PFSK-1 (cell line): Measurements from ENCODE around the gene SARS1.
A peak's percentile ranks its signal among the peaks of the same experiment; 100 is the strongest.

Experiments used
- FOXP2 ChIP-seq: optimal IDR thresholded peaks from 2 replicates; pipeline ENCODE3; 2011; ENCODE audit warnings: borderline replicate concordance, control low read depth, inconsistent platforms; ENCODE audit not compliant: insufficient read depth; ENCODE audit errors: extremely low read length, extremely low read depth
- POLR2AphosphoS5 ChIP-seq: IDR thresholded peaks from 2 replicates; pipeline ENCODE4 v1.6.1; 2012; ENCODE audit warnings: low read depth, mild to moderate bottlenecking, control low read depth, low read length, moderate library complexity
- SIN3A ChIP-seq: IDR thresholded peaks from 2 replicates; pipeline ENCODE4 v1.6.1; 2012; ENCODE audit warnings: mild to moderate bottlenecking, low read length, moderate library complexity, borderline replicate concordance; ENCODE audit not compliant: insufficient read depth
- TAF1 ChIP-seq: IDR thresholded peaks from 2 replicates; pipeline ENCODE4 v1.6.1; 2012; ENCODE audit warnings: low read length, control low read depth, borderline replicate concordance; ENCODE audit not compliant: insufficient read depth
- TF ChIP-seq, protein P1 (sequence below), 2 experiments: IDR thresholded peaks; 2 replicates each; pipeline versions ENCODE4 v1.6.1 to v1.8.0; 2011 to 2012; ENCODE audit warnings: low read depth in 2 of 2, low read length in 2 of 2, control low read depth in 1 of 2, inconsistent platforms in 1 of 2, mild to moderate bottlenecking in 1 of 2, moderate library complexity in 1 of 2; ENCODE audit not compliant: insufficient read depth in 1 of 2

SARS1 gene

DNA sequence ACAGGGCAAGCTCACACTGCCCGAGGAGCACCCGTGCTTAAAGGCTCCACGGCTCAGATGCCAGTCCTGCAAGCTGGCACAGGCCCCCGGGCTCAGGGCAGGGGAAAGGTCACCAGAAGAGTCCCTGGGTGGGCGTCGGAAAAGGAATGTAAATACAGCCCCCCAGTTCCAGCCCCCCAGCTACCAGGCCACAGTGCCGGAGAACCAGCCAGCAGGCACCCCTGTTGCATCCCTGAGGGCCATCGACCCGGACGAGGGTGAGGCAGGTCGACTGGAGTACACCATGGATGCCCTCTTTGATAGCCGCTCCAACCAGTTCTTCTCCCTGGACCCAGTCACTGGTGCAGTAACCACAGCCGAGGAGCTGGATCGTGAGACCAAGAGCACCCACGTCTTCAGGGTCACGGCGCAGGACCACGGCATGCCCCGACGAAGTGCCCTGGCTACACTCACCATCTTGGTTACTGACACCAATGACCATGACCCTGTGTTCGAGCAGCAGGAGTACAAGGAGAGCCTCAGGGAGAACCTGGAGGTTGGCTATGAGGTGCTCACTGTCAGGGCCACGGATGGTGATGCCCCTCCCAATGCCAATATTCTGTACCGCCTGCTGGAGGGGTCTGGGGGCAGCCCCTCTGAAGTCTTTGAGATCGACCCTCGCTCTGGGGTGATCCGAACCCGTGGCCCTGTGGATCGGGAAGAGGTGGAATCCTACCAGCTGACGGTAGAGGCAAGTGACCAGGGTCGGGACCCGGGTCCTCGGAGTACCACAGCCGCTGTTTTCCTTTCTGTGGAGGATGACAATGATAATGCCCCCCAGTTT lies 36.9 kb downstream of the SARS1 start:
- TF ChIP-seq POLR2AphosphoS5 (no peak), TAF1 (no peak), SIN3A (no peak)
- TF ChIP-seq, protein P1, sequence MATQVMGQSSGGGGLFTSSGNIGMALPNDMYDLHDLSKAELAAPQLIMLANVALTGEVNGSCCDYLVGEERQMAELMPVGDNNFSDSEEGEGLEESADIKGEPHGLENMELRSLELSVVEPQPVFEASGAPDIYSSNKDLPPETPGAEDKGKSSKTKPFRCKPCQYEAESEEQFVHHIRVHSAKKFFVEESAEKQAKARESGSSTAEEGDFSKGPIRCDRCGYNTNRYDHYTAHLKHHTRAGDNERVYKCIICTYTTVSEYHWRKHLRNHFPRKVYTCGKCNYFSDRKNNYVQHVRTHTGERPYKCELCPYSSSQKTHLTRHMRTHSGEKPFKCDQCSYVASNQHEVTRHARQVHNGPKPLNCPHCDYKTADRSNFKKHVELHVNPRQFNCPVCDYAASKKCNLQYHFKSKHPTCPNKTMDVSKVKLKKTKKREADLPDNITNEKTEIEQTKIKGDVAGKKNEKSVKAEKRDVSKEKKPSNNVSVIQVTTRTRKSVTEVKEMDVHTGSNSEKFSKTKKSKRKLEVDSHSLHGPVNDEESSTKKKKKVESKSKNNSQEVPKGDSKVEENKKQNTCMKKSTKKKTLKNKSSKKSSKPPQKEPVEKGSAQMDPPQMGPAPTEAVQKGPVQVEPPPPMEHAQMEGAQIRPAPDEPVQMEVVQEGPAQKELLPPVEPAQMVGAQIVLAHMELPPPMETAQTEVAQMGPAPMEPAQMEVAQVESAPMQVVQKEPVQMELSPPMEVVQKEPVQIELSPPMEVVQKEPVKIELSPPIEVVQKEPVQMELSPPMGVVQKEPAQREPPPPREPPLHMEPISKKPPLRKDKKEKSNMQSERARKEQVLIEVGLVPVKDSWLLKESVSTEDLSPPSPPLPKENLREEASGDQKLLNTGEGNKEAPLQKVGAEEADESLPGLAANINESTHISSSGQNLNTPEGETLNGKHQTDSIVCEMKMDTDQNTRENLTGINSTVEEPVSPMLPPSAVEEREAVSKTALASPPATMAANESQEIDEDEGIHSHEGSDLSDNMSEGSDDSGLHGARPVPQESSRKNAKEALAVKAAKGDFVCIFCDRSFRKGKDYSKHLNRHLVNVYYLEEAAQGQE (IDR thresholded peaks at IDR 0.05; ENCODE audit: insufficient read depth in 1 of 2, low read depth in 2 of 2, low read length in 2 of 2): no peak

GRCh38 chr1:109251277-109252166 lies 37.8 kb downstream of the SARS1 start:
- TF ChIP-seq FOXP2 (no peak), TAF1 (no peak), SIN3A (no peak)

- TF ChIP-seq FOXP2: no peak
Observed at GRCh38 chr1:109252167-109252892, 38.6 kb downstream of the SARS1 start.

DNA sequence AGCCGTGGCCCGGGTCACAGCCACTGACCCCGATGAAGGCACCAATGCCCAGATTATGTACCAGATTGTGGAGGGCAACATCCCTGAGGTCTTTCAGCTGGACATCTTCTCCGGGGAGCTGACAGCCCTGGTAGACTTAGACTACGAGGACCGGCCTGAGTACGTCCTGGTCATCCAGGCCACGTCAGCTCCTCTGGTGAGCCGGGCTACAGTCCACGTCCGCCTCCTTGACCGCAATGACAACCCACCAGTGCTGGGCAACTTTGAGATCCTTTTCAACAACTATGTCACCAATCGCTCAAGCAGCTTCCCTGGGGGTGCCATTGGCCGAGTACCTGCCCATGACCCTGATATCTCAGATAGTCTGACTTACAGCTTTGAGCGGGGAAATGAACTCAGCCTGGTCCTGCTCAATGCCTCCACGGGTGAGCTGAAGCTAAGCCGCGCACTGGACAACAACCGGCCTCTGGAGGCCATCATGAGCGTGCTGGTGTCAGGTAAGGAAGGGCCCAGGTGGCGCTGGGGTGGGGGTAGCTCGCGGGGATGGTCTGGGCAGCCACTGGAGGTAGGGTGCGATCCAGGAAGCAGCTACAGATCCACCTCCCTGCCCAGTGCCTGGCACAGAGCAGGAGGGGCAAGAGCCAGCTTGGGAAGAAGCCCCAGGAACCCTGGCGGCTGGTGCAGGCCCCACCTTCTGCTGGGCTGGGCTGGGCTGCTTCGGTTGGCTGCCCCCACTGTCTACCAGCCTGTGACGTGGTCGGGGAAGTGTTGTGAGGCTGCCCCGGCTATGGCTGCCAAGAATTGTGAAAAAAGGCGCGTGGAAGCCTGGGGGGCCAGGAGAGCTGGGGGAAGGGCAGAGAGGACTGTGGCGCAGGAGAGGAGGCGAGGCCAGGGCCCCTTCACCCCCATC lies 39.4 kb downstream of the SARS1 start:
- TF ChIP-seq TAF1 (no peak), FOXP2 (peak; percentile 14)

DNA sequence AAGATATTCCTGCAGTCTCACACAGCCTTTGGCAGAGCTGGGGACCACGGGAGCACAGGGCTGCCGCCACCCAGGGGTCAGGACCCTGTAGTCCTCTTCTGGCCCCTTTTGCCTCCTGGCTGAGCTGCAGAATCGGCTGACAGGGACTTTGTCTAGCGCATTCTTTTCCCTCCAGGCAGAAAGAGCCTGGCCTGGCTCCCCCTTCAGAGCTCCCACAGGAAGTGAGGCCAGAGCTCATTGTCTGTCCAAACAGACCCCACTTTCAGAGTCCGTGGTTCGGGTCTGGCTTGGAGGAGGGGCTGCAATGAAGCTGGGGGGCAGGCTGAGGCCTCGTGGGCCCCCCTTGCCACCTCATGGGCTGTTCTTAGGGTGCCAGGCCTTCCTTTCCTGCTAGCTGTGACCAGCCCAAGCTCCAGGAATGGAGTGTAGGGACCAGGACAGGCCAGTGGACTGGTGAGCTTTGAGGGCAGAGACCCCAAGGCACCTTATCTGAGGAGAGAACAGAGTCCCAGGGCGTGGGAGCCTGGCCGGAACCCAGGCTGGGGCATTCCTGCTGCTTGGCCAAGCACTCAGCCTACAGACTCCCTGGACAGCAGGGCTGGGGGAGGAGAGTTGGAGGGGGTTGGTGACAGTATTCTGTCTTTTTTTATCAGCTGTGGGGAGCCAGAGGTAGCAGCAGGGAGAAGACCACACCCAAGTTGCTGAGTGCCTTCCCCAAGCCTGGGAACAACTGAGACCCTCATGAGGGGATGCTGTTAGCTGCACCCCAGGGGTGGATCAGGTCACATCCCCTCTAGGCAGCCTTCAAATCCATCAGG lies 40.3 kb downstream of the SARS1 start:
- no peak for TF ChIP-seq POLR2AphosphoS5
- TF ChIP-seq FOXP2: no peak
- no peak for TF ChIP-seq TAF1
- TF ChIP-seq, protein P1 (IDR thresholded peaks at IDR 0.05; ENCODE audit: insufficient read depth in 1 of 2, low read depth in 2 of 2, low read length in 2 of 2): no peak
- TF ChIP-seq SIN3A: no peak

DNA sequence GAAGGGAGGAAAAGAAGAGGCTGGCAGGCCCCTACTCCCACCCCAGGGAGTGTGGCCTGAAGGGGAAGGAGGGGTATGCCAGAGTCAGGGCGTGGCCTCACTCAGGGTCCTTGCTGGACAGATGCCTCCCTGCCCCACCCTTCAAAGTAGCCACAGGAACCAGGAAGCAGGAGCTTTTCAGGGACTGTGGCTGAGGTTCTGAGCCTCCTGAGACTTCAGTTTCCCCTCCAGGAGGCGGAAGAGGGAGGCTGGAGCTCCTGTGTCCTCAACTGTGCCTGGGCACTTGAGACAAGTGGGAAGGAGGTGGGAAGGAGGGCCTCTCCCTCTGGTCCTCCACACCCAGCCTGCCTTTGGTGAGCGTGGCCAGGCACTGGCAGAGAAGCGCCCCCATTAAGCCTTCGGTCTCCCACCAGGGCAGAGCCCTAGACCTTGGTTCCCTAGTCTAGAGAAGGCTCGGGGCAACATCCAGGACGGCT lies 40.9 kb downstream of the SARS1 start:
- TF ChIP-seq POLR2AphosphoS5 (no peak), TAF1 (no peak), FOXP2 (no peak), SIN3A (no peak)
- TF ChIP-seq, protein P1 (IDR thresholded peaks at IDR 0.05; ENCODE audit: insufficient read depth in 1 of 2, low read depth in 2 of 2, low read length in 2 of 2): peak; percentile 22 to 37; a peak in 1 of 4 replicates
